ENCODE results near the gene DNAH11. TPM values are rescaled to one million over a fixed set of nuclear protein-coding genes. Genes with fewer than 3 reads are reported as not detected.

The DNAH11 gene
- total and polyA plus RNA-seq, 3 donors from 2014 or later = 4.9 to 19.3 (median 14.2) TPM

- Histone ChIP-seq H3K27me3 (no peaks in the 10 kb centered on the region), H3K27ac (no peak overlapping the region), H3K4me1 (no peaks in the 10 kb centered on the region), H3K9me3 (no peaks in the 10 kb centered on the region), H3K4me3 (no peak overlapping the region), H3K36me3 (ENCODE audit: low read depth, missing control alignments) (no peaks in the 10 kb centered on the region)
- DNase-seq = no peak
- intact Hi-C loops (cut with DNase I; ENCODE audit: low total_unique reads) = no loop called here
- TF ChIP-seq CTCF (IDR thresholded peaks at IDR 0.05) = no peak
- WGBS, 2 donors = 91% methylated on average over 7 of the region's 7 CpGs
Observed at GRCh38 chr7:21707566-21707965, 164.7 kb downstream of the DNAH11 start.

GRCh38 chr7:21708096-21708495, 165.3 kb downstream of the DNAH11 start:
- no peak overlapping the region for H3K4me3 ChIP-seq
- no peaks in the 10 kb centered on the region for H3K36me3 ChIP-seq (ENCODE audit: low read depth, missing control alignments)
- H3K9me3 ChIP-seq = no peaks in the 10 kb centered on the region
- H3K4me1 ChIP-seq = no peaks in the 10 kb centered on the region
- DNase-seq = no peak
- no peaks in the 10 kb centered on the region for H3K27me3 ChIP-seq
- TF ChIP-seq CTCF (IDR thresholded peaks at IDR 0.05) = no peak
- no peak for TF ChIP-seq POLR2A (IDR thresholded peaks at IDR 0.05)
- intact Hi-C loops (cut with DNase I; ENCODE audit: low total_unique reads) = no loop called here
- 84 to 92% methylated on average over 6 of the region's 6 CpGs for WGBS, 2 donors
- no peak overlapping the region for H3K27ac ChIP-seq

GRCh38 chr7:21717323-21717722, 174.5 kb downstream of the DNAH11 start:
- Histone ChIP-seq H3K4me1 (no peaks in the 10 kb centered on the region), H3K36me3 (ENCODE audit: low read depth, missing control alignments) (no peaks in the 10 kb centered on the region), H3K27ac (no peak overlapping the region), H3K4me3 (no peak overlapping the region), H3K9me3 (no peaks in the 10 kb centered on the region), H3K27me3 (no peaks in the 10 kb centered on the region)
- WGBS, 2 donors = 84 to 88% methylated on average over 5 of the region's 5 CpGs
- intact Hi-C loops (cut with DNase I; ENCODE audit: low total_unique reads) = no loop called here
- no peak for DNase-seq
- no peak for TF ChIP-seq CTCF (IDR thresholded peaks at IDR 0.05)
- no peak for TF ChIP-seq POLR2A (IDR thresholded peaks at IDR 0.05)

GRCh38 chr7:21718391-21718790, 175.6 kb downstream of the DNAH11 start:
- Histone ChIP-seq H3K4me1 (no peaks in the 10 kb centered on the region), H3K36me3 (ENCODE audit: low read depth, missing control alignments) (no peaks in the 10 kb centered on the region), H3K4me3 (no peak overlapping the region), H3K27me3 (no peaks in the 10 kb centered on the region), H3K27ac (no peak overlapping the region), H3K9me3 (no peaks in the 10 kb centered on the region)
- no peak for DNase-seq
- intact Hi-C loops (cut with DNase I; ENCODE audit: low total_unique reads) = no loop called here
- TF ChIP-seq CTCF (IDR thresholded peaks at IDR 0.05) = no peak
- no peak for TF ChIP-seq POLR2A (IDR thresholded peaks at IDR 0.05)

GRCh38 chr7:21719846-21720245, 177.0 kb downstream of the DNAH11 start:
- no peak for TF ChIP-seq POLR2A (IDR thresholded peaks at IDR 0.05)
- no peak for TF ChIP-seq CTCF (IDR thresholded peaks at IDR 0.05)
- DNase-seq = no peak
- Histone ChIP-seq H3K4me3 (no peak overlapping the region), H3K27ac (no peak overlapping the region), H3K9me3 (no peaks in the 10 kb centered on the region), H3K36me3 (ENCODE audit: low read depth, missing control alignments) (no peaks in the 10 kb centered on the region), H3K27me3 (no peaks in the 10 kb centered on the region), H3K4me1 (no peaks in the 10 kb centered on the region)
- 85 to 93% methylated on average over 10 of the region's 10 CpGs for WGBS, 2 donors
- intact Hi-C loops (cut with DNase I; ENCODE audit: low total_unique reads) = no loop called here

All from testis (tissue), 3 donors.